OCI-LY1 (cell line): ENCODE measurements around the gene LMF1.

ENCODE experiments used
- H2AFZ ChIP-seq: fragments of 200-600 bp; sonication (generic), shearing (Covaris generic); 2 replicates; pipeline ENCODE4 v1.6.0; 2014; ENCODE audit warnings: antibody characterized with exemption, mild to moderate bottlenecking, low read length
- H3F3A ChIP-seq: fragments of 200-600 bp; sonication (generic), shearing (Covaris generic); 2 replicates; pipeline ENCODE4 v1.6.0; 2014; ENCODE audit warnings: mild to moderate bottlenecking, antibody characterized with exemption, low read length, moderate library complexity; ENCODE audit not compliant: insufficient read depth
- H3K27ac ChIP-seq: fragments of 200-600 bp; sonication (generic); 2 replicates; pipeline ENCODE4 v1.5.1; 2014; ENCODE audit warnings: low read length, mixed run types, mild to moderate bottlenecking, low read depth; ENCODE audit not compliant: poor library complexity, severe bottlenecking
- H3K27me3 ChIP-seq: fragments of 200-600 bp; sonication (generic); 2 replicates; pipeline ENCODE4 v1.6.0; 2014; ENCODE audit warnings: antibody characterized with exemption, mild to moderate bottlenecking, low read length, moderate library complexity; ENCODE audit not compliant: insufficient read depth
- H3K36me3 ChIP-seq: fragments of 200-600 bp; sonication (generic); 2 replicates; pipeline ENCODE4 v1.6.1; 2014; ENCODE audit warnings: mild to moderate bottlenecking, antibody characterized with exemption, low read length, moderate library complexity, mixed read lengths; ENCODE audit not compliant: insufficient read depth
- H3K4me1 ChIP-seq: fragments of 200-600 bp; sonication (generic); 2 replicates; pipeline ENCODE4 v1.5.1; 2014; ENCODE audit warnings: mild to moderate bottlenecking, low read length, moderate library complexity; ENCODE audit not compliant: insufficient read depth, severe bottlenecking
- H3K4me2 ChIP-seq: fragments of 200-600 bp; sonication (generic), shearing (Covaris generic); 2 replicates; pipeline ENCODE4 v1.6.1; 2014; ENCODE audit warnings: low read length
- H3K4me3 ChIP-seq: fragments of 200-600 bp; sonication (generic); 2 replicates; pipeline ENCODE4 v1.5.1; 2014; ENCODE audit warnings: low read length, low read depth, mild to moderate bottlenecking, mixed read lengths; ENCODE audit not compliant: poor library complexity, severe bottlenecking
- H3K79me2 ChIP-seq: fragments of 200-600 bp; shearing (Covaris generic); 2 replicates; pipeline ENCODE4 v1.6.1; 2016; ENCODE audit warnings: mixed run types, low read length, mixed read lengths; ENCODE audit not compliant: insufficient read depth
- H3K9ac ChIP-seq: fragments of 200-600 bp; sonication (generic), shearing (Covaris generic); 2 replicates; pipeline ENCODE4 v1.6.1; 2014; ENCODE audit warnings: mild to moderate bottlenecking, low read length, mixed read lengths
- H3K9me2 ChIP-seq: fragments of 200-600 bp; sonication (generic), shearing (Covaris generic); 2 replicates; pipeline ENCODE4 v1.6.1; 2014; ENCODE audit warnings: low read depth, mild to moderate bottlenecking, low read length, mixed read lengths
- H3K9me3 ChIP-seq: fragments of 200-600 bp; shearing (Covaris generic); 2 replicates; pipeline ENCODE4 v1.6.1; 2014; ENCODE audit warnings: low read length, mixed read lengths
- H4K20me1 ChIP-seq: fragments of 200-600 bp; sonication (generic), shearing (Covaris generic); 2 replicates; pipeline ENCODE4 v1.6.0; 2016; ENCODE audit warnings: mild to moderate bottlenecking, low read length; ENCODE audit not compliant: insufficient read depth
- CTCF ChIP-seq: fragments of 200-600 bp; sonication (generic), shearing (Covaris generic); IDR thresholded peaks from 2 replicates; pipeline ENCODE4 v1.5.1; 2017; ENCODE audit warnings: mild to moderate bottlenecking, antibody characterized with exemption, low read length, moderate library complexity, mixed read lengths
- EZH2 ChIP-seq: fragments of 200-600 bp; sonication (generic), shearing (Covaris generic); IDR thresholded peaks from 2 replicates; pipeline ENCODE4 v1.8.0; 2017; ENCODE audit warnings: borderline replicate concordance, mixed run types, mild to moderate bottlenecking, antibody characterized with exemption, low read length, moderate library complexity, mixed read lengths

The LMF1 gene

GRCh38 chr16:814974-815373 is 155.8 kb downstream of the LMF1 start:
- TF ChIP-seq EZH2 (no peak), CTCF (no peak)
- Histone ChIP-seq H3K4me1 (no peaks in the 10 kb centered on the region), H3K9me2 (no peaks in the 10 kb centered on the region), H3K4me3 (no peak overlapping the region), H3K79me2 (no peaks in the 10 kb centered on the region), H2AFZ (no peak overlapping the region), H3K9me3 (no peaks in the 10 kb centered on the region), H3K4me2 (no peak overlapping the region), H3F3A (no peaks in the 10 kb centered on the region), H3K36me3 (no peaks in the 10 kb centered on the region), H4K20me1 (no peaks in the 10 kb centered on the region), H3K27ac (no peak overlapping the region), H3K27me3 (peaks cover 18% of the 10 kb centered on the region; the same call in 1 of the 2 replicates), H3K9ac (no peak overlapping the region)

- no peak overlapping the region for H3K4me3 ChIP-seq
- no peaks in the 10 kb centered on the region for H3K79me2 ChIP-seq
- TF ChIP-seq EZH2 (no peak), CTCF (no peak)
- H4K20me1 ChIP-seq = no peaks in the 10 kb centered on the region
- no peaks in the 10 kb centered on the region for H3K4me1 ChIP-seq
- H2AFZ ChIP-seq = no peak overlapping the region
- no peaks in the 10 kb centered on the region for H3K36me3 ChIP-seq
- peaks cover 19% of the 10 kb centered on the region; the same call in 1 of the 2 replicates for H3K27me3 ChIP-seq
- no peaks in the 10 kb centered on the region for H3F3A ChIP-seq
- H3K9me3 ChIP-seq = no peaks in the 10 kb centered on the region
- H3K9me2 ChIP-seq = no peaks in the 10 kb centered on the region
- no peak overlapping the region for H3K9ac ChIP-seq
- H3K4me2 ChIP-seq = no peak overlapping the region
- H3K27ac ChIP-seq = no peak overlapping the region
These were observed 156.8 kb downstream of the LMF1 start for GRCh38 chr16:813916-814412.

- Histone ChIP-seq H3K79me2 (no peaks in the 10 kb centered on the region), H3K4me3 (no peak overlapping the region), H3K9ac (no peak overlapping the region), H3K9me2 (no peaks in the 10 kb centered on the region), H3K4me1 (peaks cover 3% of the 10 kb centered on the region), H3K27me3 (peaks cover 13% of the 10 kb centered on the region; the same call in 1 of the 2 replicates), H3F3A (no peaks in the 10 kb centered on the region), H3K36me3 (no peaks in the 10 kb centered on the region), H3K27ac (no peak overlapping the region), H3K4me2 (no peak overlapping the region), H2AFZ (no peak overlapping the region), H3K9me3 (no peaks in the 10 kb centered on the region), H4K20me1 (no peaks in the 10 kb centered on the region)
- peak; percentile 43 for TF ChIP-seq CTCF
- TF ChIP-seq EZH2 = no peak
These were observed 157.4 kb downstream of the LMF1 start for GRCh38 chr16:813204-813915.
